HG03097 (cell line): ENCODE results near the gene MIXL1.
A peak's percentile ranks its signal among the peaks of the same experiment; 100 is the strongest.
"Not testable (repeated sequence)": the region's sequence is repeated elsewhere in the genome, so short reads cannot be mapped to it uniquely, and the experiment has no call there.

Experiments used
- ATAC-seq: cut with Tn5 transposase; IDR thresholded peaks from one replicate; pipeline ENCODE4 v1.9.1; 2021; ENCODE audit not compliant: unreplicated experiment, low FRiP score

Gene MIXL1

GRCh38 chr1:226223157-226223785, at the start of gene MIXL1:
TSS of gene MIXL1 (plus strand) at chr1:226223664. CDS start at chr1:226223682, 18 bp downstream.
- peak; percentile 16 for ATAC-seq

- ATAC-seq = no peak
Measured at GRCh38 chr1:226176870-226177269, 46.6 kb upstream of the MIXL1 start.

- ATAC-seq = no peak
Measured at GRCh38 chr1:226181996-226182714, 41.3 kb upstream of the MIXL1 start.

- ATAC-seq = no peak
Measured at GRCh38 chr1:226185141-226186036, 38.1 kb upstream of the MIXL1 start.

- ATAC-seq = peak; percentile 93
Measured at GRCh38 chr1:226186124-226187018, 37.1 kb upstream of the MIXL1 start, which contains the start of gene ACBD3. TSS of gene ACBD3 (minus strand) at chr1:226186741. CDS start at chr1:226186675, 66 bp downstream.

GRCh38 chr1:226187019-226187322, 36.5 kb upstream of the MIXL1 start:
- no peak for ATAC-seq

GRCh38 chr1:226187380-226187779, 36.1 kb upstream of the MIXL1 start:
- no peak for ATAC-seq

GRCh38 chr1:226195144-226195543, 28.3 kb upstream of the MIXL1 start:
- ATAC-seq = no peak

- ATAC-seq = no peak
Measured at GRCh38 chr1:226199971-226200370, 23.5 kb upstream of the MIXL1 start.

GRCh38 chr1:226201029-226201593, 22.4 kb upstream of the MIXL1 start:
- ATAC-seq = no peak

GRCh38 chr1:226202246-226202645, 21.2 kb upstream of the MIXL1 start:
- ATAC-seq = no peak

- not testable (repeated sequence) for ATAC-seq
Measured at GRCh38 chr1:226202666-226203065, 20.8 kb upstream of the MIXL1 start.

- no peak for ATAC-seq
Measured at GRCh38 chr1:226203240-226203639, 20.2 kb upstream of the MIXL1 start.

- no peak for ATAC-seq
Measured at GRCh38 chr1:226203655-226204054, 19.8 kb upstream of the MIXL1 start.

GRCh38 chr1:226204198-226204597, 19.3 kb upstream of the MIXL1 start:
- ATAC-seq = no peak

GRCh38 chr1:226207048-226207447, 16.4 kb upstream of the MIXL1 start:
- ATAC-seq = no peak

- no peak for ATAC-seq
Measured at GRCh38 chr1:226209307-226210059, 14.0 kb upstream of the MIXL1 start.

- no peak for ATAC-seq
Measured at GRCh38 chr1:226210571-226211176, 12.8 kb upstream of the MIXL1 start.
